OCI-LY1 (cell line): ENCODE measurements around the gene ZNF407.

Source experiments
- CTCF ChIP-seq: fragments of 200-600 bp; sonication (generic), shearing (Covaris generic); IDR thresholded peaks from 2 replicates; pipeline ENCODE4 v1.5.1; 2017; ENCODE audit warnings: mild to moderate bottlenecking, antibody characterized with exemption, low read length, moderate library complexity, mixed read lengths
- EZH2 ChIP-seq: fragments of 200-600 bp; sonication (generic), shearing (Covaris generic); IDR thresholded peaks from 2 replicates; pipeline ENCODE4 v1.8.0; 2017; ENCODE audit warnings: borderline replicate concordance, mixed run types, mild to moderate bottlenecking, antibody characterized with exemption, low read length, moderate library complexity, mixed read lengths

GRCh38 chr18:74905247-74905646, 307.6 kb downstream of the ZNF407 start:
- TF ChIP-seq CTCF (no peak), EZH2 (no peak)
